Lung (tissue), 12 donors: ENCODE measurements around the gene CGB5. TPM values are rescaled to one million over a fixed set of nuclear protein-coding genes. Genes with fewer than 3 reads are reported as not detected.
"Not testable (repeated sequence)": the region's sequence is repeated elsewhere in the genome, so short reads cannot be mapped to it uniquely, and the experiment has no call there.

Source experiments
- ATAC-seq: fragments of 200-7000 bp; cut with Tn5 transposase; one replicate; pipeline ENCODE4 v1.9.1; 2020; ENCODE audit warnings: moderate number of reproducible peaks; ENCODE audit not compliant: insufficient read depth, low FRiP score
- DNase-seq, 3 donors: peaks; one replicate each; pipeline ENCODE4 v3.0.0-alpha.2; 2013 to 2017
- H3K27ac ChIP-seq, 2 donors: one replicate each; pipeline ENCODE4 v1.5.1; 2013; ENCODE audit warnings: mild to moderate bottlenecking in 2 of 2, moderate library complexity in 2 of 2, control low read depth in 1 of 2, inconsistent platforms in 1 of 2, low read depth in 1 of 2, low read length in 1 of 2
- H3K27me3 ChIP-seq, 3 donors: one replicate each; pipeline ENCODE4 v1.5.1; 2013; ENCODE audit warnings: low read length in 2 of 3; ENCODE audit not compliant: control insufficient read depth in 3 of 3, insufficient read depth in 3 of 3
- H3K36me3 ChIP-seq, 4 donors: one replicate each; pipeline ENCODE4 v1.5.1; 2013; ENCODE audit warnings: low read length in 4 of 4, mild to moderate bottlenecking in 1 of 4, moderate library complexity in 1 of 4; ENCODE audit not compliant: control insufficient read depth in 4 of 4, insufficient read depth in 4 of 4
- H3K4me1 ChIP-seq, 5 donors: one replicate each; pipeline ENCODE4 v1.5.1; 2013; ENCODE audit warnings: low read length in 5 of 5, mild to moderate bottlenecking in 2 of 5, moderate library complexity in 1 of 5; ENCODE audit not compliant: control insufficient read depth in 5 of 5, insufficient read depth in 5 of 5
- H3K4me3 ChIP-seq: one replicate; pipeline ENCODE4 v1.5.1; 2013; ENCODE audit warnings: mild to moderate bottlenecking, control low read depth, moderate library complexity
- H3K9ac ChIP-seq, 2 donors: one replicate each; pipeline ENCODE4 v1.5.1; 2013; ENCODE audit warnings: low read length in 2 of 2, control low read depth in 1 of 2; ENCODE audit not compliant: insufficient read depth in 1 of 2
- H3K9me3 ChIP-seq, 4 donors: one replicate each; pipeline ENCODE4 v1.5.1; 2013; ENCODE audit warnings: low read length in 3 of 4, mild to moderate bottlenecking in 1 of 4, moderate library complexity in 1 of 4; ENCODE audit not compliant: control insufficient read depth in 4 of 4, insufficient read depth in 3 of 4
- WGBS, 2 donors: extraction: QIAGEN DNeasy Blood & Tissue Kit; methylation state at CpG; one replicate each; pipeline ENCODE4 v1.1.7; 2013; 5-methylcytosine and 5-hydroxymethylcytosine counted together
- polyA plus RNA-seq, 2 donors: library from polyadenylated mRNA; stranded (reverse); fragments of 200-250 nt; gene quantifications; one replicate each; pipeline ENCODE4 v1.2.1, GENCODE V29; 2013
- total RNA-seq, 2 donors: library from RNA; depleted of rRNA in 1 of 2; stranded (reverse); fragments of >200 nt in 1 of 2; gene quantifications; one replicate each; pipeline ENCODE4 v1.2.1, GENCODE V29; 2014 to 2021
- TF ChIP-seq, protein P1 (sequence below): IDR thresholded peaks from 2 replicates; pipeline ENCODE4 v1.5.1; 2012; ENCODE audit warnings: mild to moderate bottlenecking; ENCODE audit errors: control extremely low read depth, extremely low read depth
- donor health status: control.
- donor health status: control.
- donor health status: Bipolar disorder and iron deficiency.
- donor health status: healthy.
- donor health status: DM: yes; HTN: yes; CAD: no.

Gene CGB5
- total and polyA plus RNA-seq, 4 donors = not detected

DNA sequence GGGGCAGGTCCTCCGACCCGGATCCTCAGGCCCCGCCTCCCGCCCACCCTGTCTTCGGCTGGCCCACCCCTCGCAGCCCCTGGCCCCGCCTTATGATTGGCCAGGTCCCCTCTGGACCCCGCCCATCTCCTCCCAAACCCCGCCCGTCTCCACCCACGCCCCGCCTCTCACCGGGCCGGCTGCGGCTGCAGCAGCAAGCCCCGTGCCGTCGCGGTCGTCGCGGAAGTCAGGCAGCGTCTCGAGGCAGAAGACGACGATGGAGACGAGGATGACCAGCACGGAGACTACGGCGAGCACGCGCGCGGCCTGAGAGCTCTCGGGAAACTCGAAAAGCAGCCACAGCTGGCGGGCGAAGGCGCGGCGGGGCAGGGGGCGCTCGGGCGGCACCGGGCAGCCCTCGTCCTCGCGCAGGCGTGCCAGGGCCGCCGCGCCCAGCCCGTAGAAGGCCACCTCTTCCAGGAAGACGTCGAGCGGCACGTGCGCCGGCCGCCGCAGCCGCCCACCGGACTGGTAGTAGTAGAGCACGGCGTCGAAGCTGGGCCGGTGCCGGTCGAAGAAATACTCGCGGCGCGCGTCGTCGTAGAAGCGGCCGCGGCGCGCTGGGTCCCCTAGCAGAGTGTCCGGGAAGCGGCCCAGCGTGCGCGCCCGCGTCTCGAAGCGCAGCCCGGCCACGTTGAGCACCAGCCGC is 28.4 kb downstream of the CGB5 start:
- Histone ChIP-seq H3K4me1 (peaks cover 0 to 4% (median 0%) of the 10 kb centered on the region in 5 donors), H3K27me3 (peaks cover 0 to 42% (median 26%) of the 10 kb centered on the region in 3 donors), H3K36me3 (no peaks in the 10 kb centered on the region), H3K4me3 (no peak overlapping the region), H3K9ac (no peak overlapping the region), H3K9me3 (peaks cover 0 to 8% (median 0%) of the 10 kb centered on the region in 4 donors), H3K27ac (no peak overlapping the region)
- WGBS, 2 donors = 5 to 7% methylated on average over 57 to 93 of the region's 93 CpGs
- ATAC-seq (no peak), DNase-seq (no peak)
- TF ChIP-seq, protein P1, sequence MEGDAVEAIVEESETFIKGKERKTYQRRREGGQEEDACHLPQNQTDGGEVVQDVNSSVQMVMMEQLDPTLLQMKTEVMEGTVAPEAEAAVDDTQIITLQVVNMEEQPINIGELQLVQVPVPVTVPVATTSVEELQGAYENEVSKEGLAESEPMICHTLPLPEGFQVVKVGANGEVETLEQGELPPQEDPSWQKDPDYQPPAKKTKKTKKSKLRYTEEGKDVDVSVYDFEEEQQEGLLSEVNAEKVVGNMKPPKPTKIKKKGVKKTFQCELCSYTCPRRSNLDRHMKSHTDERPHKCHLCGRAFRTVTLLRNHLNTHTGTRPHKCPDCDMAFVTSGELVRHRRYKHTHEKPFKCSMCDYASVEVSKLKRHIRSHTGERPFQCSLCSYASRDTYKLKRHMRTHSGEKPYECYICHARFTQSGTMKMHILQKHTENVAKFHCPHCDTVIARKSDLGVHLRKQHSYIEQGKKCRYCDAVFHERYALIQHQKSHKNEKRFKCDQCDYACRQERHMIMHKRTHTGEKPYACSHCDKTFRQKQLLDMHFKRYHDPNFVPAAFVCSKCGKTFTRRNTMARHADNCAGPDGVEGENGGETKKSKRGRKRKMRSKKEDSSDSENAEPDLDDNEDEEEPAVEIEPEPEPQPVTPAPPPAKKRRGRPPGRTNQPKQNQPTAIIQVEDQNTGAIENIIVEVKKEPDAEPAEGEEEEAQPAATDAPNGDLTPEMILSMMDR = no peak

DNA sequence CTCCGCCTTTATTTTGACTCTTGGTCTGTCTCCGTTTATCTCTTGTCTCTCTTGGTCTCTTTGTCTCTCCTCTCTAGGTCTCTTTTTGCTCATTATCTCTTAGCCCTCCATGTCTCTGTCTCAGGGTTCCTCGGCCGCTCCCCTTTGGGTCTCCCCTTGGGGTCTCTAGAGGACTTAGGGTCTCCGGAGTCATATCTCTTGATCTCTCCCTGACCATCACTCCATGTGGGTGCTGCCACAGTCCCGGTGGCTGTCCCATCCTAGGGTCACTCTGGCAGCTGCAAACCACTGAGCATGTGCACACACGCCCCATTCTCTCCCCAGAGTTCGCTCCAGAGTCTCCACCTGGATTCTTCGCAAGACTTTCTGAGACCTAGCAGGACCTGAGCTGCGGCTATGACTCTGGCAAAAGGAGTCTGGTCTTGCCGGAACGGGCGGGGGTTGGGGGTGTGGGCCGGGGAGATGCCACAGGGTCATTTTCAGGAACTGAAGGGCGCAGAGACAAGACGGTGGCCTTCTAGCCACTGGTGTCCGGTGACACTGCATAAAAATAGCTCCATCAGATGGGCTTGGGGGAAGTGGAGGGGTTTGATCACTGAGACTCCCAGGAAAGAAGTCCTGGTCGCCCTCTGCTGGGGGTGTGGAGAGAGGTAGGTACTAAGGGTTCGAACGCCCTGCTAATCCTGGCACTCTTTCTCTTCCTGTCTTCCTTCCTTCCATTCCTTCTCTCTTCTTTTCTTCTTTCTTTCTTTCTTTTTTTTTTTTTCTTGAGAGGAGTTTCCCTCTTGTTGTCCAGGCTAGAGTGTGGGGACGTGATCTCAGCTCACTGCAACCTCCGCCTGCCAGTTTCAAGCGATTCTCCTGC is 30.1 kb downstream of the CGB5 start:
- no peaks in the 10 kb centered on the region for H3K36me3 ChIP-seq
- DNase-seq = no peak
- TF ChIP-seq, protein P1 = no peak
- H3K9ac ChIP-seq = no peak overlapping the region
- H3K27ac ChIP-seq = no peak overlapping the region
- H3K27me3 ChIP-seq = peaks cover 0 to 41% (median 26%) of the 10 kb centered on the region in 3 donors
- no peak overlapping the region for H3K4me3 ChIP-seq
- no peak for ATAC-seq
- WGBS, 2 donors = 58 to 63% methylated on average over 23 of the region's 23 CpGs
- H3K9me3 ChIP-seq = peaks cover 0 to 8% (median 0%) of the 10 kb centered on the region in 4 donors
- peaks cover 0 to 4% (median 0%) of the 10 kb centered on the region in 5 donors for H3K4me1 ChIP-seq

DNA sequence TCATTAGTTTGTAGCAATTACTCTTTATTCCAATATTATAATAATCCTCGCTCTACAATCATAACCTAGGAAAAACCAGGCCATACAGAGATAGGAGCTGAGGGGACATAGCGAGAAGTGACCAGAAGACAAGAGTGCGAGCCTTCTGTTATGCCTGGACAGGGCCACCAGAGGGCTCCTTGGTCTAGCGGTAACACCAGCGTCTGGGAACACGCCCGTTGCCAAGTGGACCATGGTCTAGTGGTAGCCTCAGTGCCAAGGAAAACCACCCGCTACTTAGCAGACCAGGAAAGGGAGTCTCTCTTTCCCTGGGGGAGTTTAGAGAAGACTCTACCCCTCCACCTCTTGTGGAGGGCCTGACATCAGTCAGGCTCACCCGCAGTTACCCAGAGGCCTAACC is 31.2 kb downstream of the CGB5 start:
- H3K36me3 ChIP-seq, H3K9me3 ChIP-seq, H3K4me3 ChIP-seq, H3K9ac ChIP-seq, H3K4me1 ChIP-seq, ATAC-seq, H3K27ac ChIP-seq: not testable (repeated sequence)
- TF ChIP-seq, protein P1 = peak; percentile 38
- H3K27me3 ChIP-seq = peaks cover 0 to 32% (median 20%) of the 10 kb centered on the region in 3 donors
- DNase-seq = peak; percentile 55 to 64 (median 62)
- WGBS, 2 donors = 17 to 22% methylated on average over 7 of the region's 9 CpGs
